SKM-1 (cell line): ENCODE measurements around the gene HMG20A.

Experiments
- DNase-seq: peaks from one replicate; lab custom pipeline; 2025; ENCODE audit not compliant: unreplicated experiment; lab: John Stamatoyannopoulos, UW

Gene HMG20A

DNA sequence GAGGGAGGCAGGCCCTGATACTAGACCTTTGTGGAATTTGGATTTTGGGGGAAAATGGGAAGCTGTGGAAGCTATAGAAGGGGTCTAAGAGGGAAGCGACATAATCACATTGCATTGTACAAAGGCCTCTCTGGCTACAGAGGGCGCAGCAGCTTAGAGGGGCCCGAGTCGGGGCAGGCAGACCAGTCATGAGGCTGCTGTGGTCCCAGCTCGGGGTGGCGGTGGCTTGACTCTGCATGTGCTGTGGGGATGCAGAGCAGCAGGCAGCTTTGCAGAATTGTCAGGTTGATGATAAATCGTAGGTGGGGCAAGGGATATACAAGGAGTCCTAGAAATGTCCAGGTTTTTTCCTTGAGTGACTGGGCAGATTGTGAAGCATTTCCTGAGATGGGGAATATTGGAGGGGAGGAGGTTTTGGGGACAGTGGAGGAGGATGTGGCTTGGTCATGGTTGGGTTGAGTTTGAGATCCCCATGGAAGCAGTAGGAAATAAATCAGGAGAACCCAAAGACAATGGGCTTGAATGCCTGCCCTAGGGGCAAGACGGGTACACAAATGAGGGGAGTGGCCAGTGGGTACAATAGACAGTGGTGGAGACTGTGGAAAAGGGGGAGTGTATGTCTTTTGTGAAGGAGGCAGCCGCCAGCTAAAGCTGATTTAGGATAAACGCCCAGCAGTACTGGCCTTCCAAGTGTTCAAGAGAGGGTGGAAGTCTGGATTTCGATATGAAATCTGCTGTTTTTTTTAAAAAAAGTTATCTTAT is 94.1 kb downstream of the HMG20A start:
- no peak for DNase-seq

GRCh38 chr15:77515613-77516012 is 94.9 kb downstream of the HMG20A start:
- no peak for DNase-seq

DNA sequence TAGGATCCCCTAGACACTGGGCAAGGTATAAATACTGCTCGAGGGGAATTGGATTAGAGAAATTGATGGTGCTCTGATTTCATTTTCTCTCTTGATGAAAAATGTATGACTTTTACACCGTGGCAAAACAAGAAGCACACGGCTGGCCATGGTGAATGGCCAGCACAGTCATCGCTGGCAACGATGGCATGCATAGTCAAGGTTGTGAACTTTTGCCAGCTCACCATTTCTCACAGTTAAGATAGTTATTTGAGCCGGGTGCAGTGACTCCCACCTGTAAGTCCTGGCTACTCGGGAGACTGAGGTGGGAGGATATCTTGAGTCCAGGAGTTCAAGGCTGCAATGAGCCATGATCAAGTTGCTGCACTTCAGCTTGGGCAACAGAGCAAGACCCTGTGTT is 95.4 kb downstream of the HMG20A start:
- no peak for DNase-seq

DNA sequence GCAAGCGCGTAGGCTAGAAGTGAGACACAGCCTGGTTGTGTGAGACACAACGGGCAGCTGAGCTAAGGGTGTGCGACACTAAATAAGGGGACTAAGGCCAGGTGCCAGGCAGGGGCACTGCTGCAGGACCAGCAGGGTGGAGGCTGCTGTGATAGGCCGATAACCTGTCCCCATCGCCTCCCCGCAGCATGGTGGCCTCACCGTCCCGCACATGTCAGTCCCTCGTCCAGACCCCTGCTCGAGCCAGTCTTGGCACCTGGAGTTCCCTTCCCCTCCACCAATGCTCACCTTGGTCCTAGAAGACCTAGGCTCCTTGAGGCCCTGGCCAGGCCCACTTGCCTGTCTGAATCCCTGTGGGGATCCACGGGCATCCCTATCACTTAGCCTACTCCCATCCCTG is 96.1 kb downstream of the HMG20A start:
- DNase-seq: no peak

- no peak for DNase-seq
Measured at GRCh38 chr15:77517579-77517978, 96.9 kb downstream of the HMG20A start.

GRCh38 chr15:77518458-77518857 is 97.8 kb downstream of the HMG20A start:
- no peak for DNase-seq

- DNase-seq: no peak
Measured at GRCh38 chr15:77519540-77519939, 98.9 kb downstream of the HMG20A start.

DNA sequence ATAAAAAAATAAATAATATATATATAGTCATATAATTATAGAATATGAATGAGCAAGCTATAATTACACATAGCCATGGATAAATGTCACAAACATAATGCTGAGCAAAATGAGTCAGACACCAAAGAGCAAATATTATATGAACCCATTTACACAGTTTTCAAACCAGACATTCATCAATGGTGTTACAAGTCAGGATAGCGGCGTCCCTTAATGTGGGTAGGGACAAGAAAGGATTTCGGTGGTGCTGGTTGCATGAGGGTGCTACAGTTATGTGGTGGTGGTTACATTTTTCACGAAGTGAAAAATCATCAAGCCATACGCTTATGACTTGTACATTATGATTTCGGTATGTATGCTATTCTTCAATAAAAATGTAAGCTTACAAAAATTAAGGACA is 100.5 kb downstream of the HMG20A start:
- no peak for DNase-seq

DNA sequence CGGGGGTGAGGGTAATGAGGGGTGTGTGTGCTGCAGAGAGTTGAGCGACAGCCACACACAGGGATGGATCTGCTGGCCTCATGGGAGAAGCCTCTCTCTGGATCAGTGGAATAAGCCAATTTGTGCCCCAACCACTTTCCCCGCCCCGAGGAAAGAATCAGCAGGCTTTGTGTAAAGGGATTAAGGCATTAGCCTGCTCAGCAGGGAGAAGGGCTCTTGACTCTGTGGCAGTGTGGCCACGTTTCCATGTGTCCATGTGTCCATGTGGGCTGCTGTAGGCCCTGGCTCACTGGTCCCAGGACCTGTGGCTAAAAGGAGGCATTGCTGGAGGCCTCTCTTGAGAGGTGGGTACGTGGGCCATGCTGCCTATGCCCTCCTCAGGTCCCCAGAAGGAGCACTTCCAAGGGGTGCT is 104.7 kb downstream of the HMG20A start:
- no peak for DNase-seq

DNA sequence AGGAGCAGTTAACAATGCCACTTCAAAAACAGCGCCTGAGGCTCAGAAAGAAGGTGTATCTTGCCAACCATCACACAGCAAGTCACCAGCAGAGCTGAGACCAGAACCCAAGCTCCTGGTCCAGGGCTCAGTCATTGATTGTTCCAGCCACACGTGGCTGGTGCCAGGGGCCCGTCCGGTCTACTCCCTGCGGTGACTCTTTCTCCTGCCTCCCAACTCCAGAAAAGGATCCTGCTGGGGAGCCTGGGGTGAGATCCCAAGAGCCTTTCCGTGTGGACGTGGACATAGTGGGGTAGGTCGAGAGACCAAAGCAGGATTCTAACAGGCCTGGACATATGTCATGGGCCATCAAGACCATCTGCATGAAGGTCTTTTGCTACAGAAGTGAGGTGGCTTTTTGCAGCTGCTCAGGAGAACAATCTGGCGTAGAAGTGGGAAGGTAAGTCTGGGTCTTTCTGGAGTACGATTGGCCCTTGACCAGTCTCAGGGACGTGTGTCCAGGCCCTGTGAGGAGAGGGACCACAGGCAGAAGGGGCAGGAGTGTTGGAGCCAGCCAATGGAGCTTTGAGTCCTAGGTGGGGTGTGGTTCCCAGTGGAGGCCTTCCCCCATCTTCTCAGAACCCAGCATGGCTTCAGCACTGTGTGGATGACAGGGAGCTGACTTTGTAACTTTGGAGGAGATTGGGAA is 105.4 kb downstream of the HMG20A start:
- DNase-seq: no peak

GRCh38 chr15:77526595-77527163 is 106.0 kb downstream of the HMG20A start:
- DNase-seq: no peak

- no peak for DNase-seq
Measured at GRCh38 chr15:77527164-77527778, 106.6 kb downstream of the HMG20A start.

DNA sequence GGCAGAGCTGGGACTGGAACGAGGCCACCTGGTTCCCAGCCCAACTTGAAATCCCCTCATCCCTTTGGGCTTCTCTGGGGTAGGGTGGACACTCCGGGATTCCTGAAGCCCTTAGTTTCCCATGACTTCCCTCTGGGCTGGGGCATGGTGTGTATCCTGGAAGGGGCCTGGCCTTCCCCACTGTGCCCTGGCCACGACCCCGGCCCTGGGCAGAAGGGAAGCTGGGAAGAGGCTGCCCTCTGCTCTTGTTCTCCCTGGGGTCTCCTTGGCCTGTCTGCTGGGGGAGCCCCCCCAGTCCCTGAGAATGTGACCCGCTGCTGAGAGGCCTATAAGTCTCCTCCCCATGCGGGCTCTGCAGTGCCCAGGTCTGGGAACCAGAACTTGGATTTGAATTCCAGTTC is 107.1 kb downstream of the HMG20A start:
- DNase-seq: no peak

- no peak for DNase-seq
Measured at GRCh38 chr15:77528290-77528967, 107.7 kb downstream of the HMG20A start.

- DNase-seq: no peak
Measured at GRCh38 chr15:77528968-77529319, 108.3 kb downstream of the HMG20A start.

DNA sequence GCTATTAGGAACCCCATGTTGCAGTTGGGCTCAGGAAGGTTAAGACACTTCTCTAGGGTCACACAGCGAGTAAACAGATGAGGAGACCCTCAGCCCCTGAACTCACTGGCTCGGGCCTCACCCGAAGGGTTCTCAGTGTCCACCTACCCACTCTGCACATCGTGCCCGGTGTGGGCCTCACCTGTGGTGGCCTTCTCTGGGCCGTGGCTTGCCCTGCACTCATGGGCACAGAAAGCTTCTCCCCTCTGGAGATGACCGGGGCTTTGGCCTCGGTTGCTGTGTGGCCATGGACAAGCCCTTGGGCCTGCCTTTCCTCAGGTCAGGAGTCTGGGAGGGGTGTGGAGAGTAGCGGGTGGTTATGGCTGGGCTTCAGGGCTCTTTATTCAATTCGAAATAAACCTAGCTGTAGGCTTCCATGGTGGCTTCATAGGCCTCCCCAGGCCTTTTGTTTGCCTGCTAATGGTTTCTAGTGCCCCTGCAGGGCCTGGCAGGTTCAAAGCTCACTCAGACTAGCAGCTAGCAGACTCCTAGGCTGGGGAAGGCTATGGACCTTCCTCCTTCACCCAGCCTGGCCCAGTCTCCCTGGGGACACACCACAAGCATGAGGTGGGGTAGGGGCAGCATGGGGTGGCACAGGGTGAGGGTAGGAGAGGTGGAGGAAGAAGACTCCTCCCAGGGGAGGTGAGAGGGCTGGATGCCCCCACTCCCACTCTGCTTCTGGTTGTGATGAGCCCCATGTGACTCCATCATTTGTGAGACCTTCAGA is 108.9 kb downstream of the HMG20A start:
- no peak for DNase-seq

- no peak for DNase-seq
Measured at GRCh38 chr15:77530576-77530975, 109.9 kb downstream of the HMG20A start.

DNA sequence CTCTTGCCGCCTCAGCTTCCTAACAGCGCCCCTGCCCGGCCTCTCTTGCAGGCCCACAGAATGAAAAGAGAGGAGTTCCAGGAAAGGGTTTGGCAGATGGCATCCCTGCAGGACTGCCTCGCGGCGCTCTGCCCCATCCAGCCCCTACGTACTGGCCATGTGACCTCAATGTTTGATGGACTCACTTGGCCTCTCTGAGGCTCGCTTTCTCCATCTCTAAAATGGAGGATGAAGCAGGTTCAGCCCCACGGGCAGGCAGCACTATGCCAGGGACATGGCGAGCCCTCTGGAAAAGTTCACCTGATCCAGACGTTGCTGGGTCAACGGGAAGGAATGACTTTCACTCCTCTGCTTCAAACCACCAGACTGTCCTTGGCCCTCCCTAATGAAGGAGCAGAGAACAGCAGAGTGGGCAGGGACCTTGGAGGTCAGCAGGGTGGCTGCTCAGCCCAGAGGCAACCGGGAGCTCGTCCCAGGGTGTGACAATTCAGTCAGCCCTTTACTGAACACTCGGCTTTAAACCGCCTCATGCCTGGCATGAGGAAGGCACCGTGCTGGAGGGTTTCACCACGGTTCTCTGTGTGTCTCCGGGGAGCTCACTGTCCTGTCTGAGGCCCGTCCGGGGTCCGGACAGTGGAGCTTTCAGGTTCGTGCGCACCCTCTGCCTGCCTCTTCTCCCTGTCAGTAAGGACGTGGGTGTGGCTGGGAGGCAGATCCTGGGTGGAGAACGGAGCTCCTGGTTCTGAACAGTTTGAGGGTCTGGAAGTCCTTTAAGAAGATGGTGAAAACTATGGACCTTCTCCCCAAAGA is 110.7 kb downstream of the HMG20A start:
- DNase-seq: no peak

GRCh38 chr15:77532067-77532710 is 111.5 kb downstream of the HMG20A start:
- no peak for DNase-seq
